MG63 (cell line): ENCODE measurements around the gene SLC35C1. TPM values are rescaled to one million over a fixed set of nuclear protein-coding genes. Genes with fewer than 3 reads are reported as not detected.

Source experiments
- DNase-seq: peaks from one replicate; pipeline ENCODE4 v3.0.0-alpha.2; 2020
- H3K27me3 ChIP-seq: fragments of 250-450 bp; sonication (Bioruptor Pico); 2 replicates; pipeline ENCODE4 v1.5.1; 2020; ENCODE audit warnings: mild to moderate bottlenecking, moderate library complexity
- H3K36me3 ChIP-seq: fragments of 250-450 bp; sonication (Bioruptor Pico); 2 replicates; pipeline ENCODE4 v1.5.1; 2020; ENCODE audit warnings: mild to moderate bottlenecking, moderate library complexity
- H3K4me3 ChIP-seq: fragments of 250-450 bp; sonication (Bioruptor Pico); 2 replicates; pipeline ENCODE4 v1.5.1; 2020; ENCODE audit warnings: mild to moderate bottlenecking, moderate library complexity
- H3K9me3 ChIP-seq: fragments of 250-450 bp; sonication (Bioruptor Pico); 2 replicates; pipeline ENCODE4 v1.5.1; 2020; ENCODE audit warnings: mild to moderate bottlenecking, moderate library complexity
- total RNA-seq: library from RNA; depleted of rRNA; stranded (reverse); fragments of >200 nt; shearing (Covaris generic); gene quantifications from 2 replicates; pipeline ENCODE4 v1.2.3, GENCODE V29; 2014; ENCODE audit warnings: low replicate concordance

The SLC35C1 gene
- total RNA-seq, 1 experiment from 2014 or later = 11.5 TPM

DNA sequence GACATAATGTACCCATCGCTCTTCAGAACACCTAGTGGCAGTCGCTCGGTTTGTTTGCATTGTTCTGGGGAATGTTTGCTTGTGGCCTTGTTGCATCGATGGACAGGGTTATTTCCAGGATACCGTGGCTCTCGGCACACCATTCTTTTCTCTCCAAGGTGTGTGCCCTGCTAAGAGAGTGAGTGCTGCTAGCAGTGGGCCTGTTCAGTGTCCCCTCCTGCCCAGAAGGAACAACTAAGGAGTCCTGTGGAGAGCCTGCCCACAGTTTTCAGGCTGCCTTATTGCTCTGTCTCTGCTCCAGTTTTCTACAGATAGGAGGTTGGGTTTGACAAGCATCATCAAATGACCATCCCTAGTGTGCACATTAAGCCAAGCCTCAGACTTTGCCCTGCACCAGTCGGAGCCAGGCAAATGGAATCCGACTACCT lies 43.7 kb downstream of the SLC35C1 start:
- no peaks in the 10 kb centered on the region; the same call in 1 of the 2 replicates for H3K36me3 ChIP-seq
- no peak for DNase-seq
- H3K4me3 ChIP-seq = no peak overlapping the region
- no peaks in the 10 kb centered on the region for H3K27me3 ChIP-seq
- H3K9me3 ChIP-seq = no peaks in the 10 kb centered on the region

DNA sequence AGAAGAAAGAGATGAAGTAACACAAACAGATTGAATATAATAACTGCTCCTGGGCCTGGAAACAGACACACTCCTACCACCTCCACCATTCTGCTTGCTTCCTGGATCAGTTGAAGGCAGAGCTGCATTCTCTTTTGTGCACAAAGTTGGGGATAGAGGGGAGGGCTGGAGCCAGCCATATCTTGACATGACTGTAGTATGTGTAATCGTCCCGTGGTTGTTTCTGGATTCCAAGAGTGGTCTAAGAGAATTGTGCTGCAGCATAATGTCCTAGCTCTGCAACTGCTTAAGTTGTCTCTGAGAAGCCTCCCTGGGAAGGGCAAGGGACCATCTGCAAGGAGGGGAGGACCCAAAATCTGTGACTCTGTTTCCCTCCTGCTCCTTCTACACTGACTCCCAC lies 45.5 kb downstream of the SLC35C1 start:
- Histone ChIP-seq H3K9me3 (no peaks in the 10 kb centered on the region), H3K27me3 (no peaks in the 10 kb centered on the region), H3K36me3 (no peaks in the 10 kb centered on the region; the same call in 1 of the 2 replicates), H3K4me3 (no peak overlapping the region)
- no peak for DNase-seq

GRCh38 chr11:45851228-45851627 lies 46.3 kb downstream of the SLC35C1 start:
- no peak for DNase-seq
- H3K9me3 ChIP-seq = no peaks in the 10 kb centered on the region
- H3K36me3 ChIP-seq = no peaks in the 10 kb centered on the region; the same call in 1 of the 2 replicates
- no peak overlapping the region for H3K4me3 ChIP-seq
- no peaks in the 10 kb centered on the region for H3K27me3 ChIP-seq

DNA sequence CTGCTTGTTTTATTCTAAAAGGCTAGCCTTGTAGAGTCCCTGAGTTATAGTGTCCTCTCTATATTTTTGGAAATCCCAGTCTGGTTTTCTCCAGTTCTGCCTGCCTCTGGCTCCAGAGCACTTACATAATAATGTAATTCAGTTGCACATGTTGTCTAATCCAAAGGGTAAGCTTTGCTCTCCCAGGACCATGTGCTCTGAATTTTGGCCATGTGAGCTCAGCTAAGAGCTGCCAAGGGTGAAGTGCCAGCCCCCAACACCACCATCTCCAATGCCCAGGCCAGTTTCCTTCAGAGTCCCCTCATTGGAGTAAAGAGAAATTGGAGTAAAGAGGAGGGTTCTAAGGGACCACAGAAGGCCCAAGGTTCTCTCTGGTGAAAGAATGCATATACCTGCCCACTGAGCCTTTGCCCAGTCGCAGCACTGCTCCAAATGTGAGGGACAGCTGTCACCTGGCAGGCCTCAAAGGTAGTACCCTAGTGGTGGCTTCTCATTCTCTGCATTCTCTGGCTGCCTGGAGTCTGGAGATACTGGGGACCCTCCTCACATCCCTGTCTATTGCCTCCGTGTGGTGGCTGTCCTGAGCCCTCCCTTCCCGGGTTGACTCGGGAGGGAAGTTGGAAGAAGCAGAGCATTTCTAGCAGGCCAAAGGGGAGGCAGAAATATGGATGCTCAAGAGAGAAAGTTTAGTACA lies 47.2 kb downstream of the SLC35C1 start:
- DNase-seq = no peak
- H3K27me3 ChIP-seq = no peaks in the 10 kb centered on the region
- H3K36me3 ChIP-seq = no peaks in the 10 kb centered on the region; the same call in 1 of the 2 replicates
- H3K9me3 ChIP-seq = no peaks in the 10 kb centered on the region
- H3K4me3 ChIP-seq = no peak overlapping the region

- DNase-seq = no peak
- Histone ChIP-seq H3K36me3 (no peaks in the 10 kb centered on the region; the same call in none of the 2 replicates), H3K9me3 (no peaks in the 10 kb centered on the region), H3K27me3 (no peaks in the 10 kb centered on the region), H3K4me3 (no peak overlapping the region)
Observed at GRCh38 chr11:45852712-45853101, 47.8 kb downstream of the SLC35C1 start.

- Histone ChIP-seq H3K9me3 (no peaks in the 10 kb centered on the region), H3K27me3 (no peaks in the 10 kb centered on the region), H3K4me3 (no peak overlapping the region), H3K36me3 (peaks cover under 1% of the 10 kb centered on the region)
- no peak for DNase-seq
Observed at GRCh38 chr11:45853332-45854219, 48.6 kb downstream of the SLC35C1 start.

DNA sequence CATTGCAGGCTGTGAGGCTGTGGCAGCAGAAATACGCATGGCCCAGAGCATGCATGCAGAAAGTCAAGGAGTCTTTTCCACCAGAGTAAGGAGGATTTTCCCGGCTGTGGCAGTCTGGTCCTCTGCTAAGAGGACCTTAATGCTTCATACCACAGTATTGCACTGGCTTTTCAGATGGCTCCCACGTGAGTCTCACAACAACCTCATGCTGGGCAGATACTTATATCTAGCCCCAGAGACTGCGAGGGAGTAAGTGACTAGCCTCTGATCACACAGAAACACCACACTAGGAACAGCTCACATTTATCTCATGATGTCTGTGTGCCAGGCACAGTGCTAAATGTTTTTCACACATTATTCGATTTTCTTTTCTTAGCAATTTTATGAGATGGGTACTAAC lies 50.4 kb downstream of the SLC35C1 start:
- Histone ChIP-seq H3K9me3 (no peaks in the 10 kb centered on the region), H3K4me3 (no peak overlapping the region), H3K36me3 (peaks cover 3% of the 10 kb centered on the region), H3K27me3 (no peaks in the 10 kb centered on the region)
- no peak for DNase-seq

GRCh38 chr11:45856044-45856468 lies 51.1 kb downstream of the SLC35C1 start:
- Histone ChIP-seq H3K27me3 (no peaks in the 10 kb centered on the region), H3K9me3 (no peaks in the 10 kb centered on the region), H3K36me3 (peaks cover 9% of the 10 kb centered on the region), H3K4me3 (no peak overlapping the region)
- DNase-seq = no peak

GRCh38 chr11:45857961-45858474 lies 53.1 kb downstream of the SLC35C1 start:
- Histone ChIP-seq H3K27me3 (no peaks in the 10 kb centered on the region), H3K9me3 (no peaks in the 10 kb centered on the region), H3K36me3 (peaks cover 16% of the 10 kb centered on the region), H3K4me3 (no peak overlapping the region)
- DNase-seq = peak; percentile 64

- Histone ChIP-seq H3K4me3 (no peak overlapping the region), H3K27me3 (no peaks in the 10 kb centered on the region), H3K36me3 (peaks cover 18% of the 10 kb centered on the region), H3K9me3 (no peaks in the 10 kb centered on the region)
- no peak for DNase-seq
Observed at GRCh38 chr11:45858751-45859398, 53.9 kb downstream of the SLC35C1 start.

DNA sequence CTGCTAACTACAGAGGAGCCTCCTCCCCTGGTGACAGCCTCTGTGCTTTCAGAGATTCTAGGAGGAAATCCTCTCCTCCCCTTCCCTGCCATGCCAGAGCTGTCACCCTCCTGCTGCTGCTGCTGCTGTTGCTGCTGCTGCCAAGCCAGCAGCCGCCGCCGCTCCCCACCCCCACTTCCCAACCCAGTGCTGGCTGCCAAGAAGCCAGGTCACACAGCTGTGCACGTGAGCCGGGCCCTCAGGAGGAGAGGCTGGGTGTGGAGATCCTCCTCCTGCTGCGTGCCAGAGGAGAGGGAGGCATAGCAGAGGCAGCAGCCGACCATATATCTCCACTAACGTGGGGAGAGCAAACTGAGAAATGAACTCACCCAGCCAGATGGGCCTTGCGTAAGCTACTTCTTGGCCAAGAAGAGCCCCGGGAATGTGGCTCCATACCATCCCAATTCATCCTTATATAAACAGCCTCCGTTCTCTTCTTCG lies 54.8 kb downstream of the SLC35C1 start:
- H3K27me3 ChIP-seq = no peaks in the 10 kb centered on the region
- peaks cover 18% of the 10 kb centered on the region for H3K36me3 ChIP-seq
- DNase-seq = peak; percentile 98
- no peaks in the 10 kb centered on the region for H3K9me3 ChIP-seq
- no peak overlapping the region for H3K4me3 ChIP-seq

DNA sequence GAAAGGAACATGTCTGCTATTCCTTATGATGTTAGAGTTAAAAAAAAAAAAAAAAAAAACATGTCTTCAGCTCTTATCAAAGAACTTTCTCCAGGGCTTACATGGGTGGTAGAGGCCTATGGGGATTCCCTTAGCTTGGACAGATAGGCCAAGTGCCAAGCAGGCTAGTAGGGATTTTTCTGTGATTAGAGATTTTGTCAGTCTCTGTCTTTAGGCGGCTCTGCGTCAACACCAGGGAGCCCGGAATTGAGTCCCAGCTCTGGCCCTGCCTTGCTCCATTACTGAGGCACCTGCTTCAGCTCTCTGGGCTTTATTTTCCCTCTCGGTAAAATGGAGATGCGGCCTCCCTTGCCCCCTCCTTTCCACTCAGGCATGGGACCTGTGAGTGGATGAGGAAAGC lies 55.4 kb downstream of the SLC35C1 start:
- Histone ChIP-seq H3K27me3 (no peaks in the 10 kb centered on the region), H3K36me3 (peaks cover 18% of the 10 kb centered on the region), H3K9me3 (no peaks in the 10 kb centered on the region), H3K4me3 (no peak overlapping the region)
- no peak for DNase-seq

GRCh38 chr11:45860764-45861510 lies 56.0 kb downstream of the SLC35C1 start:
- no peaks in the 10 kb centered on the region for H3K27me3 ChIP-seq
- H3K4me3 ChIP-seq = no peak overlapping the region
- H3K9me3 ChIP-seq = no peaks in the 10 kb centered on the region
- H3K36me3 ChIP-seq = peaks cover 18% of the 10 kb centered on the region
- DNase-seq = no peak
